Erythroblast (primary cell): ENCODE measurements around the gene CTAG1B.

Experiments
- GATA1 ChIP-seq: IDR thresholded peaks from 2 replicates; pipeline ENCODE4 v1.6.1; 2011; ENCODE audit warnings: low read depth, mild to moderate bottlenecking, control low read depth, low read length, moderate library complexity
- POLR2A ChIP-seq: IDR thresholded peaks from 2 replicates; pipeline ENCODE4 v1.6.1; 2011; ENCODE audit warnings: mild to moderate bottlenecking, low read length

DNA sequence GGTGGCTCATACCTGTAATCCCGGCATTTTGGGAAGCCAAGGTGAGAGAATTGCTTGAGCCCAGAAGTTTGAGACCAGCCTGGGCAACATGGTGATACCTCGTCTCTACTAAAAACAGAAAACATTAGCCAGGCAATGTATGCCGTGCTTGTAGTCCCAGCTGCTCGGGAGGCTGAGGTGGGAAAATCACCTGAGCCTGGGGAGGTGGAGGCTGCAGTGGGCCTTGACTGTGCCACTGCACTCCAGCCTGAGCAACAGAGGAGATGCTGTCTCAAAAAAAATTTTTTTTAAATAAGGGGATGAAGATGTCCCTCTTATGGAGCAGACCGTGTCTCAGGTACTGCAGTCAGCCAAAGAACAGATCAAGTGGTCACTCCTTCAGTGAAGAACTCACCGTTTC lies 13.5 kb downstream of the CTAG1B start:
- no peak for TF ChIP-seq POLR2A
- TF ChIP-seq GATA1 = no peak
